ENCODE measurements around the gene TMEM238L. TPM values are rescaled to one million over a fixed set of nuclear protein-coding genes. Genes with fewer than 3 reads are reported as not detected.

The TMEM238L gene
- total RNA-seq, 1 donor from 2014 or later: not detected

GRCh38 chr17:10831696-10832095 is 27.8 kb upstream of the TMEM238L start:
- Mint-ChIP-seq H3K27ac (ENCODE audit: unreplicated experiment) (no peak overlapping the region), H3K36me3 (ENCODE audit: unreplicated experiment) (no peaks in the 10 kb centered on the region), H3K27me3 (ENCODE audit: unreplicated experiment) (no peaks in the 10 kb centered on the region), H3K4me3 (ENCODE audit: unreplicated experiment) (no peak overlapping the region), H3K4me1 (ENCODE audit: unreplicated experiment) (no peaks in the 10 kb centered on the region), H3K9me3 (ENCODE audit: unreplicated experiment) (no peaks in the 10 kb centered on the region)
- DNase-seq (ENCODE audit: extremely low spot score, unreplicated experiment): no peak
- TF ChIP-seq CTCF (IDR thresholded peaks at IDR 0.05): no peak

- no peak for TF ChIP-seq CTCF (IDR thresholded peaks at IDR 0.05)
- Mint-ChIP-seq H3K36me3 (ENCODE audit: unreplicated experiment) (no peaks in the 10 kb centered on the region), H3K4me3 (ENCODE audit: unreplicated experiment) (no peak overlapping the region), H3K27ac (ENCODE audit: unreplicated experiment) (no peak overlapping the region), H3K9me3 (ENCODE audit: unreplicated experiment) (peaks cover 5% of the 10 kb centered on the region), H3K4me1 (ENCODE audit: unreplicated experiment) (no peaks in the 10 kb centered on the region), H3K27me3 (ENCODE audit: unreplicated experiment) (no peaks in the 10 kb centered on the region)
- no peak for DNase-seq (ENCODE audit: extremely low spot score, unreplicated experiment)
Observed at GRCh38 chr17:10827898-10828552, 24.1 kb upstream of the TMEM238L start.

- Mint-ChIP-seq H3K9me3 (ENCODE audit: unreplicated experiment) (peaks cover 5% of the 10 kb centered on the region), H3K36me3 (ENCODE audit: unreplicated experiment) (no peaks in the 10 kb centered on the region), H3K4me1 (ENCODE audit: unreplicated experiment) (no peaks in the 10 kb centered on the region), H3K27me3 (ENCODE audit: unreplicated experiment) (no peaks in the 10 kb centered on the region), H3K4me3 (ENCODE audit: unreplicated experiment) (no peak overlapping the region), H3K27ac (ENCODE audit: unreplicated experiment) (no peak overlapping the region)
- TF ChIP-seq CTCF (IDR thresholded peaks at IDR 0.05): no peak
- DNase-seq (ENCODE audit: extremely low spot score, unreplicated experiment): no peak
Observed at GRCh38 chr17:10824874-10825273, 21.0 kb upstream of the TMEM238L start.

GRCh38 chr17:10821770-10822169 is 17.9 kb upstream of the TMEM238L start:
- Mint-ChIP-seq H3K4me3 (ENCODE audit: unreplicated experiment) (no peak overlapping the region), H3K4me1 (ENCODE audit: unreplicated experiment) (no peaks in the 10 kb centered on the region), H3K9me3 (ENCODE audit: unreplicated experiment) (peaks cover 5% of the 10 kb centered on the region), H3K36me3 (ENCODE audit: unreplicated experiment) (no peaks in the 10 kb centered on the region), H3K27ac (ENCODE audit: unreplicated experiment) (no peak overlapping the region), H3K27me3 (ENCODE audit: unreplicated experiment) (no peaks in the 10 kb centered on the region)
- DNase-seq (ENCODE audit: extremely low spot score, unreplicated experiment): no peak
- no peak for TF ChIP-seq CTCF (IDR thresholded peaks at IDR 0.05)

GRCh38 chr17:10821054-10821453 is 17.2 kb upstream of the TMEM238L start:
- Mint-ChIP-seq H3K27me3 (ENCODE audit: unreplicated experiment) (no peaks in the 10 kb centered on the region), H3K27ac (ENCODE audit: unreplicated experiment) (no peak overlapping the region), H3K9me3 (ENCODE audit: unreplicated experiment) (peaks cover 5% of the 10 kb centered on the region), H3K36me3 (ENCODE audit: unreplicated experiment) (no peaks in the 10 kb centered on the region), H3K4me1 (ENCODE audit: unreplicated experiment) (no peaks in the 10 kb centered on the region), H3K4me3 (ENCODE audit: unreplicated experiment) (no peak overlapping the region)
- DNase-seq (ENCODE audit: extremely low spot score, unreplicated experiment): no peak
- TF ChIP-seq CTCF (IDR thresholded peaks at IDR 0.05): no peak

Data from osteocyte (in vitro differentiated cells).